B cell (primary cell): ENCODE results near the gene CST5.
"Not testable (repeated sequence)": the region's sequence is repeated elsewhere in the genome, so short reads cannot be mapped to it uniquely, and the experiment has no call there.

Experiments
- CTCF ChIP-seq: fragments of 200-600 bp; IDR thresholded peaks from one replicate; pipeline ENCODE4 v1.8.0; 2022; ENCODE audit warnings: antibody characterized with exemption, mild to moderate bottlenecking
- EZH2 ChIP-seq: IDR thresholded peaks from 2 replicates; pipeline ENCODE4 v1.6.1; 2012; ENCODE audit warnings: borderline replicate concordance, low read depth, mild to moderate bottlenecking, moderate library complexity, low read length; ENCODE audit not compliant: insufficient read depth, poor library complexity, severe bottlenecking

- TF ChIP-seq CTCF, EZH2: not testable (repeated sequence)
Measured at GRCh38 chr20:23890867-23891266, 11.3 kb upstream of the CST5 start.
